A673 (cell line): ENCODE measurements around the gene BLOC1S5. TPM values are rescaled to one million over a fixed set of nuclear protein-coding genes. Genes with fewer than 3 reads are reported as not detected.
"Not testable (repeated sequence)": the region's sequence is repeated elsewhere in the genome, so short reads cannot be mapped to it uniquely, and the experiment has no call there.

Experiments
- BruUV-seq: library from RNA; stranded (reverse); fragments of 400-500 nt; replicated peaks from 2 replicates; lab custom pipeline; 2021; lab: Mats Ljungman, UMichigan
- CTCF ChIA-PET: fragments of 300-600 bp; sonication (Branson Sonifier 250); formaldehyde crosslinking; loops from one replicate; lab custom pipeline; 2022; ENCODE audit warnings: antibody characterized with exemption; lab: Charles Lee
- POLR2A ChIA-PET: fragments of 300-600 bp; sonication (Branson Sonifier 250); formaldehyde crosslinking; loops from one replicate; lab custom pipeline; 2022; ENCODE audit warnings: antibody characterized with exemption; ENCODE audit not compliant: low non-redundant PET; lab: Charles Lee
- DNase-seq: peaks from one replicate; pipeline ENCODE4 v3.0.0-alpha.2; 2015; ENCODE audit warnings: low spot score
- H3K27ac ChIP-seq: fragments of 200-600 bp; sonication (generic); 2 replicates; pipeline ENCODE4 v1.5.1; 2016; ENCODE audit warnings: mixed run types, low read depth, mild to moderate bottlenecking, mixed read lengths, antibody characterized with exemption, low read length; ENCODE audit not compliant: poor library complexity, severe bottlenecking
- H3K27me3 ChIP-seq: fragments of 200-600 bp; sonication (generic); replicated peaks from 2 replicates; pipeline ENCODE4 v1.6.1; 2017; ENCODE audit warnings: mixed run types, low read depth, mild to moderate bottlenecking, mixed read lengths, antibody characterized with exemption, low read length; ENCODE audit not compliant: insufficient read depth, poor library complexity
- H3K36me3 ChIP-seq: fragments of 200-600 bp; sonication (generic); 2 replicates; pipeline ENCODE4 v1.6.1; 2016; ENCODE audit warnings: mixed run types, mild to moderate bottlenecking, mixed read lengths, antibody characterized with exemption, low read length; ENCODE audit not compliant: insufficient read depth, poor library complexity, severe bottlenecking
- H3K4me1 ChIP-seq: fragments of 200-600 bp; sonication (generic); 2 replicates; pipeline ENCODE4 v1.6.1; 2017; ENCODE audit warnings: mixed run types, mild to moderate bottlenecking, mixed read lengths, antibody characterized with exemption, low read length; ENCODE audit not compliant: insufficient read depth, poor library complexity, severe bottlenecking
- H3K4me3 ChIP-seq: fragments of 200-600 bp; sonication (generic); 2 replicates; pipeline ENCODE4 v1.5.1; 2016; ENCODE audit warnings: low read depth, mixed run types, mild to moderate bottlenecking, mixed read lengths, low read length; ENCODE audit not compliant: poor library complexity, severe bottlenecking
- H3K9me3 ChIP-seq: fragments of 200-600 bp; sonication (generic); 2 replicates; pipeline ENCODE4 v1.6.1; 2016; ENCODE audit warnings: mixed run types, low read depth, mild to moderate bottlenecking, mixed read lengths, antibody characterized with exemption, low read length; ENCODE audit not compliant: poor library complexity, severe bottlenecking
- EZH2 ChIP-seq: fragments of 200-600 bp; sonication (generic); IDR thresholded peaks from 2 replicates; pipeline ENCODE4 v1.6.1; 2017; ENCODE audit warnings: borderline replicate concordance, low read depth, mild to moderate bottlenecking, mixed read lengths, antibody characterized with exemption, low read length; ENCODE audit not compliant: poor library complexity, severe bottlenecking
- intact Hi-C: fragments of 100-400 bp; cut with micrococcal nuclease; formaldehyde crosslinking; loops from one replicate; pipeline ENCODE4 v1.10.0; 2022; ENCODE audit not compliant: unreplicated experiment
- total RNA-seq: library from RNA; stranded (reverse); gene quantifications from 2 replicates; pipeline ENCODE4 v1.2.3, GENCODE V29; 2021
- TF ChIP-seq, protein P1 (sequence below): fragments of 300-800, 200-600 bp; sonication (generic); conservative IDR thresholded peaks from 2 replicates; pipeline ENCODE4 v1.5.1; 2017; ENCODE audit warnings: low read depth, mild to moderate bottlenecking, antibody characterized with exemption, low read length, moderate library complexity, mixed read lengths

The BLOC1S5 gene
- total RNA-seq, 1 experiment from 2014 or later, result 21.8 TPM

DNA sequence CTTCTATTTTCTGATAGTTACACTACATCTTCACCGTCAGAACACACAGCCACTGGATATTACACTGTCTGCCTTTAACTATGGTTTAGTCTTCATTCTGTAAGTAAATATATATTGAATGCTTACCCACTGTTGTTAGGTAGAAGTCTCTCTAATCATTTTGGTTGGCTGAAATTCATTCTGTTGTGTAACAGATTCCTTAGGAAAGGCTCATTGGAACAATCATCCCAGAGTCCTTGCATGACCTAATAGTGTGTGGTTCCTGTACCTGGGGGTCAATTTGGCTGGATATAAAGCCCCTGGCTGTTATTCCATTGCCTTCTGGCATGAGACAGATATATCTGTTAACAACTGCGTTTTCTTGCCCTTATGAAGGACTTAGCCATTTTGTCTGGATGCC is 9.9 kb downstream of the BLOC1S5 start:
- H3K27ac ChIP-seq, result no peak overlapping the region
- H3K36me3 ChIP-seq, result peaks cover 23% of the 10 kb centered on the region
- no peaks in the 10 kb centered on the region for H3K9me3 ChIP-seq
- H3K4me1 ChIP-seq, result no peaks in the 10 kb centered on the region
- BruUV-seq, result no TSS peak
- POLR2A ChIA-PET, result no interaction called here
- CTCF ChIA-PET, result no interaction called here
- intact Hi-C loops, result no loop called here
- TF ChIP-seq EZH2, result no peak
- TF ChIP-seq, protein P1, sequence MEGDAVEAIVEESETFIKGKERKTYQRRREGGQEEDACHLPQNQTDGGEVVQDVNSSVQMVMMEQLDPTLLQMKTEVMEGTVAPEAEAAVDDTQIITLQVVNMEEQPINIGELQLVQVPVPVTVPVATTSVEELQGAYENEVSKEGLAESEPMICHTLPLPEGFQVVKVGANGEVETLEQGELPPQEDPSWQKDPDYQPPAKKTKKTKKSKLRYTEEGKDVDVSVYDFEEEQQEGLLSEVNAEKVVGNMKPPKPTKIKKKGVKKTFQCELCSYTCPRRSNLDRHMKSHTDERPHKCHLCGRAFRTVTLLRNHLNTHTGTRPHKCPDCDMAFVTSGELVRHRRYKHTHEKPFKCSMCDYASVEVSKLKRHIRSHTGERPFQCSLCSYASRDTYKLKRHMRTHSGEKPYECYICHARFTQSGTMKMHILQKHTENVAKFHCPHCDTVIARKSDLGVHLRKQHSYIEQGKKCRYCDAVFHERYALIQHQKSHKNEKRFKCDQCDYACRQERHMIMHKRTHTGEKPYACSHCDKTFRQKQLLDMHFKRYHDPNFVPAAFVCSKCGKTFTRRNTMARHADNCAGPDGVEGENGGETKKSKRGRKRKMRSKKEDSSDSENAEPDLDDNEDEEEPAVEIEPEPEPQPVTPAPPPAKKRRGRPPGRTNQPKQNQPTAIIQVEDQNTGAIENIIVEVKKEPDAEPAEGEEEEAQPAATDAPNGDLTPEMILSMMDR, result no peak
- H3K4me3 ChIP-seq, result no peak overlapping the region
- no peak for DNase-seq
- H3K27me3 ChIP-seq, result no peaks in the 10 kb centered on the region

- H3K27me3 ChIP-seq, result no peaks in the 10 kb centered on the region
- TF ChIP-seq, protein P1, result no peak
- no peak for TF ChIP-seq EZH2
- no peak overlapping the region for H3K4me3 ChIP-seq
- H3K9me3 ChIP-seq, result no peaks in the 10 kb centered on the region
- POLR2A ChIA-PET, result no interaction called here
- CTCF ChIA-PET, result no interaction called here
- H3K36me3 ChIP-seq, result peaks cover 6% of the 10 kb centered on the region
- intact Hi-C loops, result no loop called here
- DNase-seq, result peak; percentile 45
- no TSS peak for BruUV-seq
- no peak overlapping the region for H3K27ac ChIP-seq
- no peaks in the 10 kb centered on the region for H3K4me1 ChIP-seq
These were observed 16.5 kb downstream of the BLOC1S5 start for GRCh38 chr6:8047541-8048292.

GRCh38 chr6:8045769-8046168 is 18.4 kb downstream of the BLOC1S5 start:
- BruUV-seq, H3K4me3 ChIP-seq, H3K36me3 ChIP-seq, intact Hi-C loops, DNase-seq, POLR2A ChIA-PET, H3K27ac ChIP-seq, H3K27me3 ChIP-seq, CTCF ChIA-PET, H3K9me3 ChIP-seq, H3K4me1 ChIP-seq: not testable (repeated sequence)

GRCh38 chr6:8043221-8043620 is 21.0 kb downstream of the BLOC1S5 start:
- intact Hi-C loops, result no loop called here
- CTCF ChIA-PET, result no interaction called here
- Histone ChIP-seq H3K4me1 (no peaks in the 10 kb centered on the region), H3K9me3 (no peaks in the 10 kb centered on the region), H3K27me3 (no peaks in the 10 kb centered on the region), H3K4me3 (no peak overlapping the region), H3K27ac (no peak overlapping the region), H3K36me3 (peaks cover 10% of the 10 kb centered on the region)
- POLR2A ChIA-PET, result no interaction called here
- TF ChIP-seq EZH2, result no peak
- TF ChIP-seq, protein P1, result no peak
- no TSS peak for BruUV-seq
- no peak for DNase-seq
